GM21529 (cell line): ENCODE measurements around the gene MOB4.
"Not testable (repeated sequence)": the region's sequence is repeated elsewhere in the genome, so short reads cannot be mapped to it uniquely, and the experiment has no call there.

ENCODE experiments used
- ATAC-seq: cut with Tn5 transposase; IDR thresholded peaks from one replicate; pipeline ENCODE4 v1.9.1; 2021; ENCODE audit not compliant: unreplicated experiment

Gene MOB4

GRCh38 chr2:197580166-197580565 lies 64.3 kb downstream of the MOB4 start:
- not testable (repeated sequence) for ATAC-seq

GRCh38 chr2:197587255-197587654 lies 71.4 kb downstream of the MOB4 start:
- ATAC-seq: not testable (repeated sequence)

- no peak for ATAC-seq
Observed at GRCh38 chr2:197591339-197592072, 75.6 kb downstream of the MOB4 start.

GRCh38 chr2:197596766-197597165 lies 80.9 kb downstream of the MOB4 start:
- ATAC-seq: no peak

- no peak for ATAC-seq
Observed at GRCh38 chr2:197597166-197597565, 81.3 kb downstream of the MOB4 start.

GRCh38 chr2:197598450-197598849 lies 82.6 kb downstream of the MOB4 start:
- no peak for ATAC-seq

GRCh38 chr2:197599285-197599965 lies 83.6 kb downstream of the MOB4 start:
- peak; percentile 67 for ATAC-seq

GRCh38 chr2:197600306-197600705 lies 84.4 kb downstream of the MOB4 start:
- no peak for ATAC-seq

- no peak for ATAC-seq
Observed at GRCh38 chr2:197601726-197602125, 85.9 kb downstream of the MOB4 start.
